ENCODE measurements around the gene PCSK2.

Gene PCSK2

GRCh38 chr20:17497821-17498580 is 271.2 kb downstream of the PCSK2 start:
- no peak overlapping the region for H3K4me3 ChIP-seq (ENCODE audit: low read length)
- no peak overlapping the region for H3K27ac ChIP-seq (ENCODE audit: low read depth, low read length)
- no peaks in the 10 kb centered on the region for H3F3A ChIP-seq (ENCODE audit: control insufficient read depth, insufficient read depth)
- no peaks in the 10 kb centered on the region for H4K20me1 ChIP-seq (ENCODE audit: control insufficient read depth, insufficient read depth, low read depth, low read length)
- H3K4me1 ChIP-seq (ENCODE audit: control insufficient read depth, low read length), result no peaks in the 10 kb centered on the region
- TF ChIP-seq EZH2phosphoT487 (IDR thresholded peaks at IDR 0.05; ENCODE audit: borderline replicate concordance, low read length), result no peak
- TF ChIP-seq, protein P1, sequence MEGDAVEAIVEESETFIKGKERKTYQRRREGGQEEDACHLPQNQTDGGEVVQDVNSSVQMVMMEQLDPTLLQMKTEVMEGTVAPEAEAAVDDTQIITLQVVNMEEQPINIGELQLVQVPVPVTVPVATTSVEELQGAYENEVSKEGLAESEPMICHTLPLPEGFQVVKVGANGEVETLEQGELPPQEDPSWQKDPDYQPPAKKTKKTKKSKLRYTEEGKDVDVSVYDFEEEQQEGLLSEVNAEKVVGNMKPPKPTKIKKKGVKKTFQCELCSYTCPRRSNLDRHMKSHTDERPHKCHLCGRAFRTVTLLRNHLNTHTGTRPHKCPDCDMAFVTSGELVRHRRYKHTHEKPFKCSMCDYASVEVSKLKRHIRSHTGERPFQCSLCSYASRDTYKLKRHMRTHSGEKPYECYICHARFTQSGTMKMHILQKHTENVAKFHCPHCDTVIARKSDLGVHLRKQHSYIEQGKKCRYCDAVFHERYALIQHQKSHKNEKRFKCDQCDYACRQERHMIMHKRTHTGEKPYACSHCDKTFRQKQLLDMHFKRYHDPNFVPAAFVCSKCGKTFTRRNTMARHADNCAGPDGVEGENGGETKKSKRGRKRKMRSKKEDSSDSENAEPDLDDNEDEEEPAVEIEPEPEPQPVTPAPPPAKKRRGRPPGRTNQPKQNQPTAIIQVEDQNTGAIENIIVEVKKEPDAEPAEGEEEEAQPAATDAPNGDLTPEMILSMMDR (IDR thresholded peaks at IDR 0.05; ENCODE audit: low read depth, low read length, poor library complexity, severe bottlenecking), result no peak
- H3K4me2 ChIP-seq (ENCODE audit: low read length), result no peak overlapping the region
- H3K9me2 ChIP-seq (replicated peaks; ENCODE audit: control insufficient read depth, low read length), result no peaks in the 10 kb centered on the region
- no peaks in the 10 kb centered on the region for H3K79me2 ChIP-seq (ENCODE audit: control insufficient read depth, low read length)
- H3K27me3 ChIP-seq (ENCODE audit: control insufficient read depth, low read length), result 0 out of 2 replicates have a peak, but pooled peaks cover 8% of the 10 kb centered on the region
- H3K36me3 ChIP-seq (ENCODE audit: control insufficient read depth, low read length), result no peaks in the 10 kb centered on the region
- H3K9me3 ChIP-seq (ENCODE audit: control insufficient read depth, insufficient read depth, low read length), result no peaks in the 10 kb centered on the region

DNA sequence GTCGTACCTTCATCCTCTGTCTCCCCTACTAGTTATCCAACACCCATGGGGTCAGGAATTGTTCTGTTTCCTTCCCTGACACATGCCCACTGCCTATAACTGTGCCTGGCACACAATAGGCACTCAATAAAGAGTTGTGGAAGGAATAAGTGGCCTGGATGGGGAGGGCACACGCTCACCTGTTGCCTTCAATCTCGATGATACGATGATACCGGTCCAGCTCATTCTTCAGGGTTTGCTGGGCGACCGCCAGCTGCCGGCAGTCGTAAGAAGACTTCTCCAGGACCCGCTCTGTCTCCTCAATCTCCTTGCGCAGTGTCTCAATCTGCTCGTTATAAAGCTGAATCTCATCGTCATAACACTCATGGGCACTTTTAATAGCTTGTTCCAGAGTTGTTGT is 271.8 kb downstream of the PCSK2 start:
- Histone ChIP-seq H4K20me1 (ENCODE audit: control insufficient read depth, insufficient read depth, low read depth, low read length) (no peaks in the 10 kb centered on the region), H3F3A (ENCODE audit: control insufficient read depth, insufficient read depth) (no peaks in the 10 kb centered on the region), H3K9me3 (ENCODE audit: control insufficient read depth, insufficient read depth, low read length) (no peaks in the 10 kb centered on the region), H3K27me3 (ENCODE audit: control insufficient read depth, low read length) (0 out of 2 replicates have a peak, but pooled peaks cover 8% of the 10 kb centered on the region), H3K4me3 (ENCODE audit: low read length) (no peak overlapping the region), H3K27ac (ENCODE audit: low read depth, low read length) (no peak overlapping the region), H3K4me2 (ENCODE audit: low read length) (no peak overlapping the region), H3K36me3 (ENCODE audit: control insufficient read depth, low read length) (no peaks in the 10 kb centered on the region), H3K9me2 (replicated peaks; ENCODE audit: control insufficient read depth, low read length) (no peaks in the 10 kb centered on the region), H3K4me1 (ENCODE audit: control insufficient read depth, low read length) (no peaks in the 10 kb centered on the region), H3K79me2 (ENCODE audit: control insufficient read depth, low read length) (no peaks in the 10 kb centered on the region)
- TF ChIP-seq, protein P1 (IDR thresholded peaks at IDR 0.05; ENCODE audit: low read depth, low read length, poor library complexity, severe bottlenecking), result no peak
- TF ChIP-seq EZH2phosphoT487 (IDR thresholded peaks at IDR 0.05; ENCODE audit: borderline replicate concordance, low read length), result no peak

- Histone ChIP-seq H3K4me3 (ENCODE audit: low read length) (no peak overlapping the region), H3K4me2 (ENCODE audit: low read length) (no peak overlapping the region), H3K36me3 (ENCODE audit: control insufficient read depth, low read length) (no peaks in the 10 kb centered on the region), H3K27ac (ENCODE audit: low read depth, low read length) (no peak overlapping the region), H3K9me2 (replicated peaks; ENCODE audit: control insufficient read depth, low read length) (no peaks in the 10 kb centered on the region), H3K27me3 (ENCODE audit: control insufficient read depth, low read length) (0 out of 2 replicates have a peak, but pooled peaks cover 8% of the 10 kb centered on the region), H3K9me3 (ENCODE audit: control insufficient read depth, insufficient read depth, low read length) (no peaks in the 10 kb centered on the region), H4K20me1 (ENCODE audit: control insufficient read depth, insufficient read depth, low read depth, low read length) (no peaks in the 10 kb centered on the region), H3K4me1 (ENCODE audit: control insufficient read depth, low read length) (no peaks in the 10 kb centered on the region), H3F3A (ENCODE audit: control insufficient read depth, insufficient read depth) (no peaks in the 10 kb centered on the region), H3K79me2 (ENCODE audit: control insufficient read depth, low read length) (no peaks in the 10 kb centered on the region)
- TF ChIP-seq, protein P1 (IDR thresholded peaks at IDR 0.05; ENCODE audit: low read depth, low read length, poor library complexity, severe bottlenecking), result no peak
- TF ChIP-seq EZH2phosphoT487 (IDR thresholded peaks at IDR 0.05; ENCODE audit: borderline replicate concordance, low read length), result no peak
Observed at GRCh38 chr20:17499041-17499440, 272.2 kb downstream of the PCSK2 start.
